Raji (cell line): ENCODE data around the gene CADPS2.

Experiments used
- POLR2A ChIP-seq: IDR thresholded peaks from 2 replicates; pipeline ENCODE4 v1.6.1; 2011; ENCODE audit warnings: low read depth, low read length, control low read depth; ENCODE audit not compliant: insufficient read depth

The CADPS2 gene

GRCh38 chr7:122525355-122525754, 360.9 kb downstream of the CADPS2 start:
- no peak for TF ChIP-seq POLR2A

- no peak for TF ChIP-seq POLR2A
Observed at GRCh38 chr7:122521767-122522166, 364.5 kb downstream of the CADPS2 start.

- no peak for TF ChIP-seq POLR2A
Observed at GRCh38 chr7:122520971-122521555, 365.2 kb downstream of the CADPS2 start.

GRCh38 chr7:122518488-122518887, 367.8 kb downstream of the CADPS2 start:
- TF ChIP-seq POLR2A: no peak

GRCh38 chr7:122517576-122517975, 368.7 kb downstream of the CADPS2 start:
- no peak for TF ChIP-seq POLR2A

- no peak for TF ChIP-seq POLR2A
Observed at GRCh38 chr7:122515404-122515803, 370.9 kb downstream of the CADPS2 start.

- no peak for TF ChIP-seq POLR2A
Observed at GRCh38 chr7:122511268-122511667, 375.0 kb downstream of the CADPS2 start.

GRCh38 chr7:122507591-122507990, 378.7 kb downstream of the CADPS2 start:
- no peak for TF ChIP-seq POLR2A

- TF ChIP-seq POLR2A: no peak
Observed at GRCh38 chr7:122492007-122492406, 394.3 kb downstream of the CADPS2 start.

- TF ChIP-seq POLR2A: no peak
Observed at GRCh38 chr7:122488241-122488640, 398.0 kb downstream of the CADPS2 start.

GRCh38 chr7:122487131-122487530, 399.1 kb downstream of the CADPS2 start:
- TF ChIP-seq POLR2A: no peak

GRCh38 chr7:122485856-122486255, 400.4 kb downstream of the CADPS2 start:
- TF ChIP-seq POLR2A: no peak

GRCh38 chr7:122482212-122482611, 404.0 kb downstream of the CADPS2 start:
- no peak for TF ChIP-seq POLR2A

- no peak for TF ChIP-seq POLR2A
Observed at GRCh38 chr7:122470859-122471258, 415.4 kb downstream of the CADPS2 start.

GRCh38 chr7:122468945-122469344, 417.3 kb downstream of the CADPS2 start:
- TF ChIP-seq POLR2A: no peak

- TF ChIP-seq POLR2A: no peak
Observed at GRCh38 chr7:122467661-122468449, 418.4 kb downstream of the CADPS2 start.
